ENCODE results near the gene SRCIN1.
"Not testable (repeated sequence)": the region's sequence is repeated elsewhere in the genome, so short reads cannot be mapped to it uniquely, and the experiment has no call there.

SRCIN1 gene

GRCh38 chr17:38542286-38542685 is 63.5 kb downstream of the SRCIN1 start:
- DNase-seq: no peak

GRCh38 chr17:38541281-38541680 is 64.5 kb downstream of the SRCIN1 start:
- no peak for DNase-seq

DNA sequence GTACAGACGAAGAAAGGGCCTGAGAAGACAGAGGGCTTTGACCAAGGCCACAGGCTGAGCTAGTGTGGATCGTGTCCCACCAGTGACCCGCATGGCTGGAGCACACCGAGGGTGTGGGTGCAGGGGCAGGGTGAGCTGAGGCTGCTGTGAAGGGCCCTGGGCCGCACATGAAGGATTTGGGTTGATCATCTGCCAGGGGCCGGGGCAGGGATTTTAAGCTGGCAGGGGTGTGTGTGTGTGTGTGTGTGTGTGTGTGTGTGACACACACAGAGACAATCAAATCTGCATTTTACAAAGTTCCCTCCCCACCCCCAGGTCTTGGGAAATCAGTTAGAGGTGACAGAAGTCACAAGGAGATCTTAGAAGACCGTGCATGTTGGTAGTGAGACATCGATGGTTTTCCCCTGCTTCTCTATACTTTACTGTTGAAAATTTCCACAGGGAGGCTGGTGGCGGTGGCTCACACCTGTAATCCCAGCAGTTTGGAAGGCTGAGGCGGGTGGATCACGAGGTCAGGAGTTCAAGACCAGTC is 65.2 kb downstream of the SRCIN1 start:
- no peak for DNase-seq

DNA sequence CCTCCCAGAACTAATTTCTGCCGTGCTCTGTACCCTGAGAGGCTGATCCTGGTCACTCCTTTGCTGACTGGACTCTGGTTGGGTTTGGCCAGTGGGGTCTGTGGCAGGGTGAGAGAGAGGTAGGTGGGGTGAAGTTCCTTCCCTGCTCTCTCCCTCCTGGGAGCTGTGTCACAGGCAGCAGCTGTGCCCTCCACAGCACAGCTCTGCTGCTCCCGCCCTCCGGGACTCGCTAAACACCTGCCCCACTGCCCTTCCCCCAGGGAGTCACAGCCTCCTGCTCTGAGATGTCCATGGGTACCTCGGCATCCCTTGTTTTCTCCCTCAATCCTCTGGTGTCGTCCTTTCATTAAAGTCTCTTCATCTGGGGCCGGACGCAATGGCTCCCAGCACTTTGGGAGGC is 66.4 kb downstream of the SRCIN1 start:
- peak; percentile 76 for DNase-seq

DNA sequence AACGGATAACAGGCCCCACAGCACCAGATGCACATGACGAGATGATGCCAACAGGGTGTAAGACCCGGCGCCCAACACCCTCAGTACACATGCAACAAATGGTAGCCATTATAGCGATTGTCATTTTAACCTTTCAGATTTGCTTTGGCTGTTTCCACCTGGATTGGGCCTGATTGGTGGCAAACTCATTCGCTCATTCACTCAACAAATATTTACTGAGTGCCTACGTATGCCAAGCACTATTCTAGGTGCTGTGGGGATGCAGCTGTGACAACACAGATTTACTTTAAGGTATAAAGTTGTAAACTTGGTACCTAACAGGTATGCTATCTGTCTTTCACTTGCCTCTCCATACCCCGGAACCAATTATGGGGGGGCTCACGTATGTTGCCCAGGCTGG is 66.8 kb downstream of the SRCIN1 start:
- DNase-seq: peak; percentile 92

DNA sequence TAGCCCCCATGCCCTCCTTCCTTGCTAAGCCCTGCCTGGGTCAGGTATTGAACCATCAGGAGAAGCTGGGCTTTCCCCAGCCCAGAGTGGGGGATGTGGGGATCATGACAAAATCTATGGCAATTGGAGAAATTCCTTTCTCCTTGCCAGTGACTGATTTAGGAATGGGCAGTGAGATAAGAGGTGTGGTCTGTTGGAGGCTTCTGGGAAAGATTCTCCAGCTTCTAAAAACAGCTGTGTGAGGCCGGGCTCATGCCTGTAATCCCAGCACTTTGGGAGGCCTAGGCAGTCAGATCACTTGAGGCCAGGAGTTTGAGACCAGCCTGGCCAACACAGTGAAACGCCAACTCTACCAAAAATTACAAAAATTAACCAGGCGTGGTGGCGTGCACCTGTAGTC is 69.1 kb downstream of the SRCIN1 start:
- no peak for DNase-seq

- DNase-seq: no peak
These were observed 69.9 kb downstream of the SRCIN1 start for GRCh38 chr17:38535886-38536285.

DNA sequence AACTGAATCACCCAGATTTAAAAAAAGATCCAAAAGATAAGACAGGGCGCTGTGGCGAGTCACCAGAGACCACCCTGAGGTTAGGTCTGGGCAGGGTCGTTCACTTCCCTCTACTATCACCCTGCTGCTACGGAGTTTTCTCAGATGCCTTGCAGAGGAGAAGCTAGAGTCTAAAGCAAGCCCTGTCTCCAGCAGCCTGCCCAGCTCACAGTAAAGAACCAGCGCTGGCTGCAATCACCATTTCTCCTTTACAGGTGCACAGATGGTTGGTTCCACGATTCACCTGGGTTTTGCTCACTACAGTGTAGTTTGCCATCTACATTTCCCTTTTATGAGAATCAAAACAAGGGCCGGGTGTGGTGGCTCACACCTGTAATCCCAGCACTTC is 71.3 kb downstream of the SRCIN1 start:
- DNase-seq: no peak

GRCh38 chr17:38533866-38534497 is 71.8 kb downstream of the SRCIN1 start:
- no peak for DNase-seq

DNA sequence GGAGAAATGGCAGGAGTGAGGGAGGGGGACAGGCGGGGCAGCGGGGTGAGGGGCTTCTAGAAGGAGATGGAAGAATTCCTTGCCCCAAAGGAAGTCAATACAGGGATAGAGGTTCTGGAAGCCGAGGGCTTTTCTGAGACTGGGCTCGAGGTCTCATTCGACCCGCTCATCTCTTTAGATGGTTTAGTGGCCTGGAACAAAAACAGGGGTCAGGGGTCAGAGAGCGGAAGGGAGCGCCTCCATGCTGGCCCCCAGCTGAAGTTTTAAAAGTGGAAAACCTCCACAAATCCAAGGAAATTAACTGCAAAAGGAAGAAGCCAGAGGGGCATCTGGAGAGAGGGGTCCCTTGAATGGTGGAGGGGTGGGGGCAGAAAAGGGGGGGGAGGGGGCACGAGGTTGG is 72.5 kb downstream of the SRCIN1 start:
- no peak for DNase-seq

DNA sequence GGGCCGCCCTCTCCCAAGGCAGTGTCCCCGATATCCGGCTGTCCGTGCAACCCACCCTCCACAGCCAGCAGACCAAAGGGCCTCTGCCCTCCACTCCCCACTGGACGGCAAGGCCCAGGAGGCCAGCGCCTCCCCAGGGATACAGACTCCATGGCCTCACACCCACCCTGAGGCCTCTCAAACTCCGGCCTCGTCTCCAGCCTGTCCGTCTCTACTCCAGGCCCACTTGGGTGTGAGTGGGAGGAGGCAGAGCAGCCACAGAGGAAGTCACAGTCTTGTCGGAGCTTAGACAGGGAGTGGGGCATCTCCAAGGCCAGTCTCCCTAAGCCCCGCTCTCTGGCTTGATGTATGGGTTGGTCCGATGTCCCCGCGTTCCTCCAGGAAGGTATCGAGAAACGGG is 73.3 kb downstream of the SRCIN1 start:
- DNase-seq: no peak

- DNase-seq: not testable (repeated sequence)
These were observed 74.0 kb downstream of the SRCIN1 start for GRCh38 chr17:38531761-38532160.

DNA sequence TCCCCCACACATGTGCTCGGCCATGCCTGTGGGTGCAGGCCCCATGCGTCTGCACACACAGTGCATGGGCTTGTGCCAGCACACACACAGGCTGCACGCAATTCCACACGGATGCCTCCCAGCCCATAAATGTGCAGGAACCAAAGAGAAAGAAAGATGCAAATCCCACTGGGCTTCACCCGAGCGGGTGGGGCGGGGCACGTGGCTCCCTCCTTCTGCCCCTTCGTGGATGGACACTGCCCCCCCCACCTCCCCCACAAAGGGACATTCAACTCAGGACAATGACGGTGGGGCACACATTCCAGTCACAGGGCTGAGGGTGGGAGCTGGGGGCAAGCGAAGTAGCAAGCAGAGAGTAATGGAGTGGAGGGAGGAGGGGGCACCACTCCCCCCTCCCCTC is 74.9 kb downstream of the SRCIN1 start:
- DNase-seq: not testable (repeated sequence)

GRCh38 chr17:38528141-38528540 is 77.6 kb downstream of the SRCIN1 start:
- not testable (repeated sequence) for DNase-seq

DNA sequence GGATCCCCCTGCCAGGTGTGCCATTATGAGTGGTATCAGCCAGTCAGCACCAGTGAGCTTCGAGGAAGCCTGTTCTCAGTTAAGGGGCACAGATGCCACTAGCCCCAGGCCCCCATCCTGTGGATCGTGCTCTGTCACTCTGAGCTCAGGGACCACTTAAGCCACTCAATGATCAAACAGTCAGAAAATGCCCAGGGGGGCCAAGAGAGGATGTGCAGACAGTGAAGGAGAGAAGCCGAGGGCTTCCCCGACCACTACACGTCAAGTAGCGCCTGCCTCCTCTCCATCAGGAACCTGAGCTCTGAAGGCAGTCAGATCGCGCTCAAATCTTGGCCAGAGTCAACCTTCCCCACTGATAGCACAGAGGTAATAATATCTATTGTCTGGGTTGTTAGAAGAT is 79.2 kb downstream of the SRCIN1 start:
- not testable (repeated sequence) for DNase-seq

DNA sequence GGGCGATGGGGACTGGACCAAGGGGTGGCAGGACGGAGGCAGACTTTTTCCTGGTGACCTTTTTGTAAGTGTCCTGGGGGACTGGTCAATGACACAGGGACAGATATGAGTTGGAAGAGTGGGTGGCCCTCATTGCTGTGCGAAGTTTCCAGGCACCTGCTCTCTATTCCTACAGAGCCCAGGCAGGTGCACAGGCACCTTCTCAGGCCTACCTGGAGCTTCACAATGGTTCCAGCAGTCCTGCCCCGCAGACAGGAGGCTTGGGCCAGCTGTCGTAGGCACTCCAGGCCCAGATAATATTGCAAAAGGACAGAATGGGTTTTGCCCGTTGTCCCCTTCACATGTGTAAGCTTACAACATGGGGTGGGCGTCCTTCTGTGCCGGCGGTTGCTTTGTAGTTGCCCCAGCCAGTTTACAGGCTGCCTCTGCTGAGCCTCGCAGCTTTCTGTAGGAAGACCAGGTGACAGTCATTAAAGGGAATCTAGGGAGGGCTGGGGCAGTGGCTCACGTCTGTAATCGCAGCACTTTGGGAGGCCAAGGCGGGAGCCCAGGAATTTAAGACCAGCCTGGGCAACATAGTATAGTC is 93.2 kb downstream of the SRCIN1 start:
- DNase-seq: no peak

GRCh38 chr17:38511150-38512108 is 94.3 kb downstream of the SRCIN1 start:
- DNase-seq: no peak

GRCh38 chr17:38510421-38511149 is 95.2 kb downstream of the SRCIN1 start:
- DNase-seq: no peak

- no peak for DNase-seq
These were observed 95.9 kb downstream of the SRCIN1 start for GRCh38 chr17:38509772-38510420.

- DNase-seq: peak; percentile 5
These were observed 96.6 kb downstream of the SRCIN1 start for GRCh38 chr17:38508954-38509771.

GRCh38 chr17:38508570-38508950 is 97.2 kb downstream of the SRCIN1 start:
- no peak for DNase-seq
